AG04449 (cell line): ENCODE measurements around the gene ZNF454.

Source experiments
- CTCF ChIA-PET: fragments of 350-600 bp; formaldehyde crosslinking; extraction: SDS; loops from one replicate; lab custom pipeline; 2021; ENCODE audit warnings: antibody characterized with exemption; lab: Yijun Ruan, JAX
- POLR2A ChIA-PET: fragments of 400-600, 350-600 bp; formaldehyde crosslinking; extraction: SDS; loops from one replicate; lab custom pipeline; 2020; ENCODE audit warnings: antibody characterized with exemption, inconsistent platforms; lab: Yijun Ruan, JAX
- DNase-seq: peaks from one replicate; pipeline ENCODE4 v3.0.0-alpha.2; 2010; ENCODE audit warnings: low read depth, low spot score
- H3K4me3 ChIP-seq: 2 replicates; pipeline ENCODE4 v1.5.1; 2011; ENCODE audit warnings: low read depth, mild to moderate bottlenecking, control low read depth, low read length
- TF ChIP-seq, protein P1 (sequence below): IDR thresholded peaks from one replicate; pipeline ENCODE4 v1.5.1; 2011; ENCODE audit warnings: mild to moderate bottlenecking, moderate library complexity, low read length, control low read depth, inconsistent platforms; ENCODE audit not compliant: insufficient read depth; ENCODE audit errors: missing control alignments

ZNF454 gene

DNA sequence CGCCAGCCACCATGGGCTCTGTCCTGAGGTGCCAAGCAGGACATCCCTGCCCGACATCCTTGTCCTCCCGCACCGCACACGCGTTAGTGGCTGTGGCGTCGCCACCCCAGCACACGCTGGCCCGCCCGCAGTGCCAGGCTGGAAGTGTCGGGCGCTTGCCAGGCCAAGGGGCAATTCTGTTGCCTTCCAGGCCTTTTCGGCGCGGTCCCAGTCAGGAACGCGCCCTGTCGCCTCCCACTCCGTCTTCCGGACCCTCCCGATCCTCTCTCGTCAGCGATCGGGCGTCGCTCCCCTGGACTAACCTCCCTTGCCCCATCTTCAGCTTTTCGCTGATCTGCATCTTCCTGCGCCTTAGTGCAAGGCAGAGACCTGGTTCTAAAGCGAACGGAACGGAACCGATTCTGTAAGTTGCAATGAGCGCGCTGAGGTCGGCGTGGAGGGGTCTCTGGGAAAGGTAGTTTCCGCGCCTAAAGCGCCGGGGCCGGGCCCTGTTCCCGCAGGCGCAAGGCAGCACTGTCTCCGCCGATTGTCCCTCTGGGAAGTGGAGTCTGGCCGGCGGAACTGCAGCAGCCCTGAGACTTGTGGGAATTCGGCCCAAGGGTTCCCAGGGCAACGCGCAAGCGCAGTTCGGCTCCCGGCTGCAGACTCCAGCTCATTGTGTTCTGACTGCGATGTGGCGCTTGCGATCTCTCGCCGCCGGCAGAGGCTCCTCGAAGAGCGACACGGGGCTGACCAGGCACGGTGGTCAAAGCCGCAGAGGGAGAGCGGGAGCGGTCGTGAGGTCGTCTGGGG, at the start of gene ZNF454:
Gene ZNF454 (plus strand): TSS at position 630 of the 792 bp plus-strand sequence. CDS start 1,594 bp downstream, outside the sequence.
- DNase-seq = peak; percentile 40
- TF ChIP-seq, protein P1, sequence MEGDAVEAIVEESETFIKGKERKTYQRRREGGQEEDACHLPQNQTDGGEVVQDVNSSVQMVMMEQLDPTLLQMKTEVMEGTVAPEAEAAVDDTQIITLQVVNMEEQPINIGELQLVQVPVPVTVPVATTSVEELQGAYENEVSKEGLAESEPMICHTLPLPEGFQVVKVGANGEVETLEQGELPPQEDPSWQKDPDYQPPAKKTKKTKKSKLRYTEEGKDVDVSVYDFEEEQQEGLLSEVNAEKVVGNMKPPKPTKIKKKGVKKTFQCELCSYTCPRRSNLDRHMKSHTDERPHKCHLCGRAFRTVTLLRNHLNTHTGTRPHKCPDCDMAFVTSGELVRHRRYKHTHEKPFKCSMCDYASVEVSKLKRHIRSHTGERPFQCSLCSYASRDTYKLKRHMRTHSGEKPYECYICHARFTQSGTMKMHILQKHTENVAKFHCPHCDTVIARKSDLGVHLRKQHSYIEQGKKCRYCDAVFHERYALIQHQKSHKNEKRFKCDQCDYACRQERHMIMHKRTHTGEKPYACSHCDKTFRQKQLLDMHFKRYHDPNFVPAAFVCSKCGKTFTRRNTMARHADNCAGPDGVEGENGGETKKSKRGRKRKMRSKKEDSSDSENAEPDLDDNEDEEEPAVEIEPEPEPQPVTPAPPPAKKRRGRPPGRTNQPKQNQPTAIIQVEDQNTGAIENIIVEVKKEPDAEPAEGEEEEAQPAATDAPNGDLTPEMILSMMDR = no peak
- CTCF ChIA-PET = no interaction called here
- POLR2A ChIA-PET = no interaction called here
- peak within 1 kb of the TSS; percentile 74 for H3K4me3 ChIP-seq

GRCh38 chr5:178895615-178896571, 45.1 kb upstream of the ZNF454 start, which contains the start of gene ZFP2:
Gene ZFP2, plus strand, starts transcription at chr5:178895913. Its CDS starts 35,401 bp downstream, at chr5:178931314.
- DNase-seq = no peak
- POLR2A ChIA-PET = no interaction called here
- peak within 1 kb of the TSS; percentile 70 for H3K4me3 ChIP-seq
- CTCF ChIA-PET = no interaction called here
- TF ChIP-seq, protein P1 = no peak

DNA sequence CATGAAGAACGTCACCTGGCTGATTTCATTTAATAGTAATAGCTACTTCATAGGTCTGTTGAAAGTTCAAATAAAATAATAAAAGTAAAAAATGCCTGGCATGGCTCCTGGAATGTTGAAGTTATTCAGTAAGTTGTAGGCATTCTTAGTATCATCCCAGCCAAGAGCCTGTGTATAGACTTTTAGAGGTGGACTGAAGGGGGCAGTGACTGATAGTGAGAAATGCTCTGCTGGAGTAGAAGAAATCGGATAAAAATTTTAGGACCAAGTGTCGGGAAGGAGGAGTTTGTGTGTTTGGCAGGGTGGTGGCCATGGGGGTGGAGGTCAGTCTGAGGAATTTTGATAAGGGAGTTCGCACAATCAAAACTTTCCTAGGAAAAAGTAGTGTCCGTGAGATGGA, 41.7 kb upstream of the ZNF454 start:
- no peak for DNase-seq
- ChIA-PET CTCF (no interaction called here), POLR2A (no interaction called here)
- TF ChIP-seq, protein P1 = no peak
- no peak overlapping the region for H3K4me3 ChIP-seq

- CTCF ChIA-PET = no interaction called here
These were observed 38.1 kb upstream of the ZNF454 start for GRCh38 chr5:178902849-178903248.

DNA sequence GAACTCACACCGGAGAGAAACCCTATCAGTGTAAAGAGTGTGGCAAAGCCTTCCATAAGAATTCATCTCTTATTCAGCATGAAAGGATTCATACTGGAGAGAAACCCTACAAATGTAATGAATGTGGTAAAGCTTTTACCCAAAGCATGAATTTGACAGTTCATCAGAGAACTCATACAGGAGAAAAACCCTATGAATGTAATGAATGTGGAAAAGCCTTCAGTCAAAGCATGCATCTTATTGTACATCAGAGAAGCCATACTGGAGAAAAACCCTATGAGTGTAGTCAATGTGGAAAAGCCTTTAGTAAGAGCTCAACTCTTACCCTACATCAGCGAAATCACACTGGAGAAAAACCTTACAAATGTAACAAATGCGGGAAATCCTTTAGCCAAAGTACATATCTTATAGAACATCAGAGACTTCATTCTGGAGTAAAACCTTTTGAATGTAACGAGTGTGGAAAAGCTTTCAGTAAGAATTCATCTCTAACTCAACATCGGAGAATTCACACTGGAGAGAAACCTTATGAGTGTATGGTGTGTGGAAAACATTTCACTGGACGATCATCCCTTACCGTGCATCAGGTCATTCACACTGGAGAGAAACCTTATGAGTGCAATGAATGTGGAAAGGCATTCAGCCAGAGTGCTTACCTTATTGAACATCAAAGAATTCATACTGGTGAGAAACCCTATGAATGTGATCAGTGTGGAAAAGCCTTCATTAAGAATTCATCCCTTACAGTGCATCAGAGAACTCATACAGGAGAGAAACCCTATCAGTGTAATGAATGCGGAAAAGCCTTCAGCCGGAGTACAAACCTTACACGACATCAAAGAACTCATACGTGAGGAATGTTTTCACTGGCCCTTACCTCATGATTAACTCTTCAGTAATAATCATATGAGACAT, 8.9 kb upstream of the ZNF454 start:
- CTCF ChIA-PET = no interaction called here
- POLR2A ChIA-PET = no interaction called here
- no peak for DNase-seq
- TF ChIP-seq, protein P1 = no peak
- no peak overlapping the region for H3K4me3 ChIP-seq

More at GRCh38 chr5:178902849-178903248, 38.1 kb upstream of the ZNF454 start:
- H3K4me3 ChIP-seq = no peak overlapping the region
- no peak for DNase-seq
- TF ChIP-seq, protein P1 = no peak
- POLR2A ChIA-PET = no interaction called here
